Liver (tissue), 9 donors: ENCODE results near the gene MAP4K4. TPM values are rescaled to one million over a fixed set of nuclear protein-coding genes. Genes with fewer than 3 reads are reported as not detected.

Source experiments
- DNase-seq: peaks from one replicate; pipeline ENCODE4 v3.0.0-alpha.2; 2017; ENCODE audit warnings: low spot score
- H3K27ac ChIP-seq, 2 donors: one replicate each; pipeline ENCODE4 v1.7.0; 2013; ENCODE audit warnings: inconsistent platforms in 2 of 2, low read length in 2 of 2, control low read depth in 1 of 2, low read depth in 1 of 2, mild to moderate bottlenecking in 1 of 2
- H3K27me3 ChIP-seq, 4 donors: one replicate each; pipeline versions ENCODE4 v1.6.1 to v1.7.0; 2013; ENCODE audit warnings: low read length in 3 of 4, inconsistent platforms in 1 of 4, mild to moderate bottlenecking in 1 of 4, moderate library complexity in 1 of 4; ENCODE audit not compliant: control insufficient read depth in 4 of 4, insufficient read depth in 4 of 4
- H3K36me3 ChIP-seq, 4 donors: one replicate each; pipeline versions ENCODE4 v1.6.1 to v1.7.0; 2013; ENCODE audit warnings: low read length in 3 of 4, mild to moderate bottlenecking in 3 of 4, low read depth in 1 of 4, moderate library complexity in 1 of 4; ENCODE audit not compliant: control insufficient read depth in 4 of 4, insufficient read depth in 3 of 4
- H3K4me1 ChIP-seq, 4 donors: one replicate each; pipeline versions ENCODE4 v1.6.1 to v1.7.0; 2013; ENCODE audit warnings: low read length in 3 of 4, mild to moderate bottlenecking in 3 of 4, moderate library complexity in 1 of 4; ENCODE audit not compliant: control insufficient read depth in 4 of 4, insufficient read depth in 4 of 4
- H3K4me3 ChIP-seq, 3 donors: one replicate each; pipeline versions ENCODE4 v1.6.1 to v1.7.0; 2013; ENCODE audit warnings: low read length in 3 of 3, control low read depth in 1 of 3, low read depth in 1 of 3, mild to moderate bottlenecking in 1 of 3
- H3K9ac ChIP-seq, 2 donors: one replicate each; pipeline ENCODE4 v1.7.0; 2013; ENCODE audit warnings: low read length in 2 of 2, mild to moderate bottlenecking in 2 of 2, moderate library complexity in 2 of 2, control low read depth in 1 of 2, low read depth in 1 of 2
- H3K9me3 ChIP-seq, 4 donors: one replicate each; pipeline versions ENCODE4 v1.6.1 to v1.7.0; 2013; ENCODE audit warnings: low read length in 3 of 4; ENCODE audit not compliant: control insufficient read depth in 4 of 4
- EGR1 ChIP-seq, 2 donors: IDR thresholded peaks; 2 replicates each; pipeline ENCODE4 v1.6.1; 2016 to 2018; ENCODE audit warnings: antibody characterized with exemption in 2 of 2, low read depth in 2 of 2
- FOXA1 ChIP-seq: IDR thresholded peaks from 2 replicates; pipeline ENCODE4 v1.6.1; 2016; ENCODE audit warnings: antibody characterized with exemption
- FOXA2 ChIP-seq: IDR thresholded peaks from 2 replicates; pipeline ENCODE4 v1.6.1; 2016; ENCODE audit warnings: antibody characterized with exemption
- GABPA ChIP-seq, 2 donors: IDR thresholded peaks in 1 of 2; conservative IDR thresholded peaks in 1 of 2; 2 replicates each; pipeline ENCODE4 v1.6.1; 2016; ENCODE audit warnings: antibody characterized with exemption in 2 of 2, mild to moderate bottlenecking in 1 of 2, moderate library complexity in 1 of 2
- HNF4A ChIP-seq, 2 donors: conservative IDR thresholded peaks; 2 replicates each; pipeline ENCODE4 v1.6.1; 2016; ENCODE audit warnings: antibody characterized with exemption in 2 of 2, mild to moderate bottlenecking in 2 of 2
- HNF4G ChIP-seq: IDR thresholded peaks from 2 replicates; pipeline ENCODE4 v1.6.1; 2016; ENCODE audit warnings: antibody characterized with exemption
- JUND ChIP-seq, 2 donors: IDR thresholded peaks; 2 replicates each; pipeline ENCODE4 v1.6.1; 2016; ENCODE audit warnings: antibody characterized with exemption in 2 of 2
- NR2F2 ChIP-seq: IDR thresholded peaks from 2 replicates; pipeline ENCODE4 v1.6.1; 2016; ENCODE audit warnings: antibody characterized with exemption
- RAD21 ChIP-seq, 2 donors: IDR thresholded peaks; 2 replicates each; pipeline ENCODE4 v1.6.1; 2016; ENCODE audit warnings: antibody characterized with exemption in 2 of 2, mild to moderate bottlenecking in 2 of 2
- RXRA ChIP-seq, 2 donors: IDR thresholded peaks; 2 replicates each; pipeline ENCODE4 v1.6.1; 2017 to 2018; ENCODE audit warnings: antibody characterized with exemption in 2 of 2, mild to moderate bottlenecking in 1 of 2
- SP1 ChIP-seq: IDR thresholded peaks from 2 replicates; pipeline ENCODE4 v1.6.1; 2018; ENCODE audit warnings: antibody characterized with exemption, mild to moderate bottlenecking
- TAF1 ChIP-seq: conservative IDR thresholded peaks from 2 replicates; pipeline ENCODE4 v1.6.1; 2016; ENCODE audit warnings: antibody characterized with exemption, mild to moderate bottlenecking
- YY1 ChIP-seq: IDR thresholded peaks from 2 replicates; pipeline ENCODE4 v1.6.1; 2016; ENCODE audit warnings: antibody characterized with exemption, mild to moderate bottlenecking
- WGBS: extraction: QIAGEN DNeasy Blood & Tissue Kit; methylation state at CpG from one replicate; pipeline ENCODE4 v1.1.7; 2013; 5-methylcytosine and 5-hydroxymethylcytosine counted together
- polyA plus RNA-seq, 2 donors: library from polyadenylated mRNA; stranded (reverse) in 1 of 2; unstranded in 1 of 2; fragments of 200-250 nt in 1 of 2; fragments of >200 nt in 1 of 2; fragmentation: Nextera tagmentation in 1 of 2; extraction: Ambion mirVana in 1 of 2; gene quantifications; one replicate each; pipeline versions ENCODE4 v1.2.1 to v1.2.3, GENCODE V29; 2013 to 2015
- total RNA-seq, 2 donors: library from RNA; depleted of rRNA; stranded (reverse); fragments of >200 nt; gene quantifications; one replicate each; pipeline ENCODE4 v1.2.3, GENCODE V29; 2014
- TF ChIP-seq, protein P1 (sequence below): fragments of 150-350 bp; IDR thresholded peaks from 2 replicates; pipeline ENCODE4 v1.5.1; 2017; ENCODE audit warnings: improper control_type of control experiment, low read depth, low read length; ENCODE audit not compliant: missing input control
- TF ChIP-seq, protein P2 (sequence below): IDR thresholded peaks from 2 replicates; pipeline ENCODE4 v1.6.1; 2016; ENCODE audit warnings: antibody characterized with exemption, mild to moderate bottlenecking
- TF ChIP-seq, protein P3 (sequence below): IDR thresholded peaks from 2 replicates; pipeline ENCODE4 v1.6.1; 2016; ENCODE audit warnings: antibody characterized with exemption
- TF ChIP-seq, protein P4 (sequence below): IDR thresholded peaks from 2 replicates; pipeline ENCODE4 v1.6.1; 2016; ENCODE audit warnings: antibody characterized with exemption
- TF ChIP-seq, protein P5 (sequence below): IDR thresholded peaks from 2 replicates; pipeline ENCODE4 v1.6.1; 2016; ENCODE audit warnings: antibody characterized with exemption
- donor health status: healthy.
- donor health status: healthy.
- donor health status: healthy.
- donor health status: healthy.
- donor health status: healthy.

The MAP4K4 gene
- 10 to 100 TPM; 33.7 to 40.0 TPM for total RNA-seq
- 10 to 100 TPM in 1 of 2 donors, 1 to 10 TPM in 1; 9.1 to 13.6 TPM for polyA plus RNA-seq

DNA sequence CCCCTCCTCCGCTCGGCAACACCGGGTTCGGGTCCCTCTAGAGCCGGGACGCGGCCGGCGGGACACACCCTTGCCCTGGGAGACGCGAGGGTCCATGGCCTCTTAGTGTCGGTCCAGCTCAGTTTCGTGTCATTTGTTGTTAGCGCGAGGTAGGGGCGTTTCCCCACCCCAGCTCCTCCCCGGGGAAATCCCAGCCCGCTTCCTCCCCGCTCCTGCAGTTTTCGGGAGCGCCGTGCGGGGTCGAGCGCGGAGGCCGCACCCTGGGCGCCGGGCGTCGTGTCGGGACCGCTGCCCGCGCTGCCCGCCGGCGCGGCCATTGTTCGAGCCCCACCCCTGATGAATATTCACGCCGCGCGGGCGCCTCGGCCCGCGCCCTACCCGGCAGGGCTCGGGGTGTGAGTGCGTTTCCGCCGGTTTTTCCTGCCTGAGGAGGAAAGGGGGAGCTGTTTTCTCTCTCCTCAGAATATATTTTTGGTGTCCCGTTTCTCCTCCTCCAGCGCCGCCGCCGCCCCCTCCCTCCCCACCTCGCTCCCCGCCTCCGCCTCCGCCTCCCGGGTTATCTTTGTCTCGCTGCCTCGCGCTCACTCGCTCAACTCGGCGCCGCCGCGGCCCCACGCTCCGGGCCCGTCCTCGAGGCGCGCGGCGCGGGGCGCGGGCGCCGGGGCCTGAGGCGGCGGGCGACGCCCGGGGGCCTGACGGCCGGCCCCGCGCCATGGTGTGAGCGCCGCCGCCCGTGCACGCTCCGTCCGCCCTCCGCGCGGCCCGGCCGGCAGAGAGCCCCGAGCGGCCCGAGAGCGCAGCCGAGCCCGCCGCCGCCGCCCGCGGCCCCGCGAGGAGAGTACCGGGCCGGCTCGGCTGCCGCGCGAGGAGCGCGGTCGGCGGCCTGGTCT is at the start of gene MAP4K4:
MAP4K4 (plus strand) TSS at position 584 of the 890 bp plus-strand sequence. CDS start 374 bp downstream, outside the sequence.
- no peaks in the 10 kb centered on the region for H3K36me3 ChIP-seq
- H3K27me3 ChIP-seq: no peaks in the 10 kb centered on the region
- under 1% methylated on average over 128 of the region's 129 CpGs for WGBS
- peaks cover 0 to 30% (median 15%) of the 10 kb centered on the region in 4 donors for H3K4me1 ChIP-seq
- DNase-seq: peak; percentile 81
- peak within 1 kb of the TSS; percentile 73 to 92 for H3K27ac ChIP-seq
- peak in 1 of 2 donors; percentile 41 for TF ChIP-seq EGR1 (IDR thresholded peaks at IDR 0.05; ENCODE audit: low read depth in 2 of 2)
- peak; percentile 76 for TF ChIP-seq YY1
- TF ChIP-seq JUND (IDR thresholded peaks at IDR 0.05): no peak
- no peak for TF ChIP-seq FOXA2
- no peak for TF ChIP-seq HNF4A (conservative IDR thresholded peaks at IDR 0.05)
- TF ChIP-seq, protein P1, sequence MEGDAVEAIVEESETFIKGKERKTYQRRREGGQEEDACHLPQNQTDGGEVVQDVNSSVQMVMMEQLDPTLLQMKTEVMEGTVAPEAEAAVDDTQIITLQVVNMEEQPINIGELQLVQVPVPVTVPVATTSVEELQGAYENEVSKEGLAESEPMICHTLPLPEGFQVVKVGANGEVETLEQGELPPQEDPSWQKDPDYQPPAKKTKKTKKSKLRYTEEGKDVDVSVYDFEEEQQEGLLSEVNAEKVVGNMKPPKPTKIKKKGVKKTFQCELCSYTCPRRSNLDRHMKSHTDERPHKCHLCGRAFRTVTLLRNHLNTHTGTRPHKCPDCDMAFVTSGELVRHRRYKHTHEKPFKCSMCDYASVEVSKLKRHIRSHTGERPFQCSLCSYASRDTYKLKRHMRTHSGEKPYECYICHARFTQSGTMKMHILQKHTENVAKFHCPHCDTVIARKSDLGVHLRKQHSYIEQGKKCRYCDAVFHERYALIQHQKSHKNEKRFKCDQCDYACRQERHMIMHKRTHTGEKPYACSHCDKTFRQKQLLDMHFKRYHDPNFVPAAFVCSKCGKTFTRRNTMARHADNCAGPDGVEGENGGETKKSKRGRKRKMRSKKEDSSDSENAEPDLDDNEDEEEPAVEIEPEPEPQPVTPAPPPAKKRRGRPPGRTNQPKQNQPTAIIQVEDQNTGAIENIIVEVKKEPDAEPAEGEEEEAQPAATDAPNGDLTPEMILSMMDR: peak; percentile 26
- TF ChIP-seq, protein P2, sequence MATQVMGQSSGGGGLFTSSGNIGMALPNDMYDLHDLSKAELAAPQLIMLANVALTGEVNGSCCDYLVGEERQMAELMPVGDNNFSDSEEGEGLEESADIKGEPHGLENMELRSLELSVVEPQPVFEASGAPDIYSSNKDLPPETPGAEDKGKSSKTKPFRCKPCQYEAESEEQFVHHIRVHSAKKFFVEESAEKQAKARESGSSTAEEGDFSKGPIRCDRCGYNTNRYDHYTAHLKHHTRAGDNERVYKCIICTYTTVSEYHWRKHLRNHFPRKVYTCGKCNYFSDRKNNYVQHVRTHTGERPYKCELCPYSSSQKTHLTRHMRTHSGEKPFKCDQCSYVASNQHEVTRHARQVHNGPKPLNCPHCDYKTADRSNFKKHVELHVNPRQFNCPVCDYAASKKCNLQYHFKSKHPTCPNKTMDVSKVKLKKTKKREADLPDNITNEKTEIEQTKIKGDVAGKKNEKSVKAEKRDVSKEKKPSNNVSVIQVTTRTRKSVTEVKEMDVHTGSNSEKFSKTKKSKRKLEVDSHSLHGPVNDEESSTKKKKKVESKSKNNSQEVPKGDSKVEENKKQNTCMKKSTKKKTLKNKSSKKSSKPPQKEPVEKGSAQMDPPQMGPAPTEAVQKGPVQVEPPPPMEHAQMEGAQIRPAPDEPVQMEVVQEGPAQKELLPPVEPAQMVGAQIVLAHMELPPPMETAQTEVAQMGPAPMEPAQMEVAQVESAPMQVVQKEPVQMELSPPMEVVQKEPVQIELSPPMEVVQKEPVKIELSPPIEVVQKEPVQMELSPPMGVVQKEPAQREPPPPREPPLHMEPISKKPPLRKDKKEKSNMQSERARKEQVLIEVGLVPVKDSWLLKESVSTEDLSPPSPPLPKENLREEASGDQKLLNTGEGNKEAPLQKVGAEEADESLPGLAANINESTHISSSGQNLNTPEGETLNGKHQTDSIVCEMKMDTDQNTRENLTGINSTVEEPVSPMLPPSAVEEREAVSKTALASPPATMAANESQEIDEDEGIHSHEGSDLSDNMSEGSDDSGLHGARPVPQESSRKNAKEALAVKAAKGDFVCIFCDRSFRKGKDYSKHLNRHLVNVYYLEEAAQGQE: no peak
- TF ChIP-seq, protein P3, sequence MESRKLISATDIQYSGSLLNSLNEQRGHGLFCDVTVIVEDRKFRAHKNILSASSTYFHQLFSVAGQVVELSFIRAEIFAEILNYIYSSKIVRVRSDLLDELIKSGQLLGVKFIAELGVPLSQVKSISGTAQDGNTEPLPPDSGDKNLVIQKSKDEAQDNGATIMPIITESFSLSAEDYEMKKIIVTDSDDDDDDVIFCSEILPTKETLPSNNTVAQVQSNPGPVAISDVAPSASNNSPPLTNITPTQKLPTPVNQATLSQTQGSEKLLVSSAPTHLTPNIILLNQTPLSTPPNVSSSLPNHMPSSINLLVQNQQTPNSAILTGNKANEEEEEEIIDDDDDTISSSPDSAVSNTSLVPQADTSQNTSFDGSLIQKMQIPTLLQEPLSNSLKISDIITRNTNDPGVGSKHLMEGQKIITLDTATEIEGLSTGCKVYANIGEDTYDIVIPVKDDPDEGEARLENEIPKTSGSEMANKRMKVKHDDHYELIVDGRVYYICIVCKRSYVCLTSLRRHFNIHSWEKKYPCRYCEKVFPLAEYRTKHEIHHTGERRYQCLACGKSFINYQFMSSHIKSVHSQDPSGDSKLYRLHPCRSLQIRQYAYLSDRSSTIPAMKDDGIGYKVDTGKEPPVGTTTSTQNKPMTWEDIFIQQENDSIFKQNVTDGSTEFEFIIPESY: no peak
- no peak for TF ChIP-seq NR2F2
- TF ChIP-seq RAD21 (IDR thresholded peaks at IDR 0.05): peak; percentile 28 to 39
- TF ChIP-seq, protein P4, sequence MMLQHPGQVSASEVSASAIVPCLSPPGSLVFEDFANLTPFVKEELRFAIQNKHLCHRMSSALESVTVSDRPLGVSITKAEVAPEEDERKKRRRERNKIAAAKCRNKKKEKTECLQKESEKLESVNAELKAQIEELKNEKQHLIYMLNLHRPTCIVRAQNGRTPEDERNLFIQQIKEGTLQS: no peak
- no peak for TF ChIP-seq HNF4G
- no peak for TF ChIP-seq SP1
- TF ChIP-seq GABPA (IDR thresholded peaks at IDR 0.05 in 1 of 2, conservative IDR thresholded peaks at IDR 0.05 in 1 of 2): peak in 1 of 2 donors; percentile 33
- no peak for TF ChIP-seq RXRA (IDR thresholded peaks at IDR 0.05)
- TF ChIP-seq FOXA1: no peak
- TF ChIP-seq, protein P5, sequence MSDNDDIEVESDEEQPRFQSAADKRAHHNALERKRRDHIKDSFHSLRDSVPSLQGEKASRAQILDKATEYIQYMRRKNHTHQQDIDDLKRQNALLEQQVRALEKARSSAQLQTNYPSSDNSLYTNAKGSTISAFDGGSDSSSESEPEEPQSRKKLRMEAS: peak; percentile 38
- no peak for TF ChIP-seq TAF1
- H3K9me3 ChIP-seq: no peaks in the 10 kb centered on the region
- H3K4me3 ChIP-seq: peak within 1 kb of the TSS; percentile 84 to 93 (median 91)
- H3K9ac ChIP-seq: peak within 1 kb of the TSS; percentile 49 to 87
